ENCODE data around the gene CAT.

Gene CAT

GRCh38 chr11:34481307-34481706 is 42.6 kb downstream of the CAT start:
- Histone ChIP-seq H3K4me3 (replicated peaks; ENCODE audit: insufficient read depth, low read length) (no peak overlapping the region), H3K27me3 (ENCODE audit: insufficient read depth, poor library complexity, severe bottlenecking) (peaks cover 2% of the 10 kb centered on the region), H3K27ac (replicated peaks) (no peak overlapping the region)
- no peak for TF ChIP-seq POLR2AphosphoS5 (IDR thresholded peaks at IDR 0.05; ENCODE audit: low read depth)
- TF ChIP-seq, protein P1, sequence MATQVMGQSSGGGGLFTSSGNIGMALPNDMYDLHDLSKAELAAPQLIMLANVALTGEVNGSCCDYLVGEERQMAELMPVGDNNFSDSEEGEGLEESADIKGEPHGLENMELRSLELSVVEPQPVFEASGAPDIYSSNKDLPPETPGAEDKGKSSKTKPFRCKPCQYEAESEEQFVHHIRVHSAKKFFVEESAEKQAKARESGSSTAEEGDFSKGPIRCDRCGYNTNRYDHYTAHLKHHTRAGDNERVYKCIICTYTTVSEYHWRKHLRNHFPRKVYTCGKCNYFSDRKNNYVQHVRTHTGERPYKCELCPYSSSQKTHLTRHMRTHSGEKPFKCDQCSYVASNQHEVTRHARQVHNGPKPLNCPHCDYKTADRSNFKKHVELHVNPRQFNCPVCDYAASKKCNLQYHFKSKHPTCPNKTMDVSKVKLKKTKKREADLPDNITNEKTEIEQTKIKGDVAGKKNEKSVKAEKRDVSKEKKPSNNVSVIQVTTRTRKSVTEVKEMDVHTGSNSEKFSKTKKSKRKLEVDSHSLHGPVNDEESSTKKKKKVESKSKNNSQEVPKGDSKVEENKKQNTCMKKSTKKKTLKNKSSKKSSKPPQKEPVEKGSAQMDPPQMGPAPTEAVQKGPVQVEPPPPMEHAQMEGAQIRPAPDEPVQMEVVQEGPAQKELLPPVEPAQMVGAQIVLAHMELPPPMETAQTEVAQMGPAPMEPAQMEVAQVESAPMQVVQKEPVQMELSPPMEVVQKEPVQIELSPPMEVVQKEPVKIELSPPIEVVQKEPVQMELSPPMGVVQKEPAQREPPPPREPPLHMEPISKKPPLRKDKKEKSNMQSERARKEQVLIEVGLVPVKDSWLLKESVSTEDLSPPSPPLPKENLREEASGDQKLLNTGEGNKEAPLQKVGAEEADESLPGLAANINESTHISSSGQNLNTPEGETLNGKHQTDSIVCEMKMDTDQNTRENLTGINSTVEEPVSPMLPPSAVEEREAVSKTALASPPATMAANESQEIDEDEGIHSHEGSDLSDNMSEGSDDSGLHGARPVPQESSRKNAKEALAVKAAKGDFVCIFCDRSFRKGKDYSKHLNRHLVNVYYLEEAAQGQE (IDR thresholded peaks at IDR 0.05; ENCODE audit: insufficient replicate concordance, low read depth): no peak
- TF ChIP-seq, protein P2, sequence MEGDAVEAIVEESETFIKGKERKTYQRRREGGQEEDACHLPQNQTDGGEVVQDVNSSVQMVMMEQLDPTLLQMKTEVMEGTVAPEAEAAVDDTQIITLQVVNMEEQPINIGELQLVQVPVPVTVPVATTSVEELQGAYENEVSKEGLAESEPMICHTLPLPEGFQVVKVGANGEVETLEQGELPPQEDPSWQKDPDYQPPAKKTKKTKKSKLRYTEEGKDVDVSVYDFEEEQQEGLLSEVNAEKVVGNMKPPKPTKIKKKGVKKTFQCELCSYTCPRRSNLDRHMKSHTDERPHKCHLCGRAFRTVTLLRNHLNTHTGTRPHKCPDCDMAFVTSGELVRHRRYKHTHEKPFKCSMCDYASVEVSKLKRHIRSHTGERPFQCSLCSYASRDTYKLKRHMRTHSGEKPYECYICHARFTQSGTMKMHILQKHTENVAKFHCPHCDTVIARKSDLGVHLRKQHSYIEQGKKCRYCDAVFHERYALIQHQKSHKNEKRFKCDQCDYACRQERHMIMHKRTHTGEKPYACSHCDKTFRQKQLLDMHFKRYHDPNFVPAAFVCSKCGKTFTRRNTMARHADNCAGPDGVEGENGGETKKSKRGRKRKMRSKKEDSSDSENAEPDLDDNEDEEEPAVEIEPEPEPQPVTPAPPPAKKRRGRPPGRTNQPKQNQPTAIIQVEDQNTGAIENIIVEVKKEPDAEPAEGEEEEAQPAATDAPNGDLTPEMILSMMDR (IDR thresholded peaks at IDR 0.05; ENCODE audit: insufficient read depth, low read length): no peak
- no peak for TF ChIP-seq SPI1 (IDR thresholded peaks at IDR 0.05; ENCODE audit: borderline replicate concordance, low read depth)
- no peak for TF ChIP-seq GABPA (IDR thresholded peaks at IDR 0.05; ENCODE audit: low read depth)
- DNase-seq (ENCODE audit: low read depth in 1 of 2, low spot score in 1 of 2): no peak

- TF ChIP-seq POLR2AphosphoS5 (IDR thresholded peaks at IDR 0.05; ENCODE audit: low read depth) (no peak), GABPA (IDR thresholded peaks at IDR 0.05; ENCODE audit: low read depth) (no peak), SPI1 (IDR thresholded peaks at IDR 0.05; ENCODE audit: borderline replicate concordance, low read depth) (no peak)
- TF ChIP-seq, protein P1 (IDR thresholded peaks at IDR 0.05; ENCODE audit: insufficient replicate concordance, low read depth): no peak
- TF ChIP-seq, protein P2 (IDR thresholded peaks at IDR 0.05; ENCODE audit: insufficient read depth, low read length): no peak
- DNase-seq (ENCODE audit: low read depth in 1 of 2, low spot score in 1 of 2): no peak
- peaks cover 2% of the 10 kb centered on the region for H3K27me3 ChIP-seq (ENCODE audit: insufficient read depth, poor library complexity, severe bottlenecking)
- H3K4me3 ChIP-seq (replicated peaks; ENCODE audit: insufficient read depth, low read length): no peak overlapping the region
- no peak overlapping the region for H3K27ac ChIP-seq (replicated peaks)
Measured at GRCh38 chr11:34483106-34483874, 44.6 kb downstream of the CAT start.

DNA sequence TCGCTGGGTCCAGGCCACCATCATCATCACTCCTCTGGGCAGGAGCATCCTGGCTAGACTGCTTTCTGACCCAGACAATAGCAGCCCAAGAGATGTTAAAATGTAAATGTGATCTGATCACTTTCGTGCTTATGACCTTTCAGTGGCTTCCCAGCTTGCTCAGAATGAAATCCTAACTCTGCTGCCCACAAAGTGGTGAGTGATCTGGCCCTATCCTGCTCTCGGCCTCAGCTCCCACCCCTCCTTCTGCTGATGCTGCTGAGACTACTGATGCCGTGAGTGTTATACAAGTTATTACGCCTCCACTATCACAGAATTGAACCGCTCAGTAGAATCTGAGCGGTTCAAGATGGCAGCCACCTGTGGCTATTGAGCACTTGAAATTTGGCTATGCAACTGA is 48.7 kb downstream of the CAT start:
- no peak for DNase-seq (ENCODE audit: low read depth in 1 of 2, low spot score in 1 of 2)

More for the DNA sequence above, 48.7 kb downstream of the CAT start:
- TF ChIP-seq, protein P2 (IDR thresholded peaks at IDR 0.05; ENCODE audit: insufficient read depth, low read length): no peak
- TF ChIP-seq POLR2AphosphoS5 (IDR thresholded peaks at IDR 0.05; ENCODE audit: low read depth) (no peak), GABPA (IDR thresholded peaks at IDR 0.05; ENCODE audit: low read depth) (no peak), SPI1 (IDR thresholded peaks at IDR 0.05; ENCODE audit: borderline replicate concordance, low read depth) (no peak)
- TF ChIP-seq, protein P1 (IDR thresholded peaks at IDR 0.05; ENCODE audit: insufficient replicate concordance, low read depth): no peak
- Histone ChIP-seq H3K27me3 (ENCODE audit: insufficient read depth, poor library complexity, severe bottlenecking) (no peaks in the 10 kb centered on the region), H3K4me3 (replicated peaks; ENCODE audit: insufficient read depth, low read length) (no peak overlapping the region), H3K27ac (replicated peaks) (no peak overlapping the region)
